Epithelial cell of esophagus (primary cell): ENCODE data around the gene DMBX1.

ENCODE experiments used
- DNase-seq: peaks from one replicate; pipeline ENCODE4 v3.0.0; 2010; ENCODE audit warnings: low read depth
- H3K4me3 ChIP-seq: 2 replicates; pipeline ENCODE4 v1.5.1; 2011; ENCODE audit warnings: mild to moderate bottlenecking, low read length, control low read depth
- TF ChIP-seq, protein P1 (sequence below): IDR thresholded peaks from 2 replicates; pipeline ENCODE4 v1.5.1; 2011; ENCODE audit warnings: low read depth, mild to moderate bottlenecking, low read length, control low read depth, inconsistent platforms; ENCODE audit not compliant: insufficient read depth; ENCODE audit errors: missing control alignments

Gene DMBX1

DNA sequence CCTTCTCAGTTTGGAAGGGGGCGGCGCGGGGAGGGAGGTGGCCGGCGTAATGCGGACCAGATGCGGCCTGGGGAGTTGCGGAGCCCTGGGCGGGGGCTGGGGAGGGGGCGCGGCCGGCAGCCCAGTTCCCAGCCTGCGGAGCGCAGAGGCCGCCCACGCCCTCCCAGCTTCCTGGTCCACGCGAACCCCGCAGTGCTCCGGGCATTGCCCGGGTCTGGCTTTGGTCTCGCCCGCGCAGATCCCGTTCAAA lies 695 bp downstream of the DMBX1 start:
- no peak overlapping the region for H3K4me3 ChIP-seq
- peak; percentile 10 for DNase-seq
- TF ChIP-seq, protein P1, sequence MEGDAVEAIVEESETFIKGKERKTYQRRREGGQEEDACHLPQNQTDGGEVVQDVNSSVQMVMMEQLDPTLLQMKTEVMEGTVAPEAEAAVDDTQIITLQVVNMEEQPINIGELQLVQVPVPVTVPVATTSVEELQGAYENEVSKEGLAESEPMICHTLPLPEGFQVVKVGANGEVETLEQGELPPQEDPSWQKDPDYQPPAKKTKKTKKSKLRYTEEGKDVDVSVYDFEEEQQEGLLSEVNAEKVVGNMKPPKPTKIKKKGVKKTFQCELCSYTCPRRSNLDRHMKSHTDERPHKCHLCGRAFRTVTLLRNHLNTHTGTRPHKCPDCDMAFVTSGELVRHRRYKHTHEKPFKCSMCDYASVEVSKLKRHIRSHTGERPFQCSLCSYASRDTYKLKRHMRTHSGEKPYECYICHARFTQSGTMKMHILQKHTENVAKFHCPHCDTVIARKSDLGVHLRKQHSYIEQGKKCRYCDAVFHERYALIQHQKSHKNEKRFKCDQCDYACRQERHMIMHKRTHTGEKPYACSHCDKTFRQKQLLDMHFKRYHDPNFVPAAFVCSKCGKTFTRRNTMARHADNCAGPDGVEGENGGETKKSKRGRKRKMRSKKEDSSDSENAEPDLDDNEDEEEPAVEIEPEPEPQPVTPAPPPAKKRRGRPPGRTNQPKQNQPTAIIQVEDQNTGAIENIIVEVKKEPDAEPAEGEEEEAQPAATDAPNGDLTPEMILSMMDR: no peak

DNA sequence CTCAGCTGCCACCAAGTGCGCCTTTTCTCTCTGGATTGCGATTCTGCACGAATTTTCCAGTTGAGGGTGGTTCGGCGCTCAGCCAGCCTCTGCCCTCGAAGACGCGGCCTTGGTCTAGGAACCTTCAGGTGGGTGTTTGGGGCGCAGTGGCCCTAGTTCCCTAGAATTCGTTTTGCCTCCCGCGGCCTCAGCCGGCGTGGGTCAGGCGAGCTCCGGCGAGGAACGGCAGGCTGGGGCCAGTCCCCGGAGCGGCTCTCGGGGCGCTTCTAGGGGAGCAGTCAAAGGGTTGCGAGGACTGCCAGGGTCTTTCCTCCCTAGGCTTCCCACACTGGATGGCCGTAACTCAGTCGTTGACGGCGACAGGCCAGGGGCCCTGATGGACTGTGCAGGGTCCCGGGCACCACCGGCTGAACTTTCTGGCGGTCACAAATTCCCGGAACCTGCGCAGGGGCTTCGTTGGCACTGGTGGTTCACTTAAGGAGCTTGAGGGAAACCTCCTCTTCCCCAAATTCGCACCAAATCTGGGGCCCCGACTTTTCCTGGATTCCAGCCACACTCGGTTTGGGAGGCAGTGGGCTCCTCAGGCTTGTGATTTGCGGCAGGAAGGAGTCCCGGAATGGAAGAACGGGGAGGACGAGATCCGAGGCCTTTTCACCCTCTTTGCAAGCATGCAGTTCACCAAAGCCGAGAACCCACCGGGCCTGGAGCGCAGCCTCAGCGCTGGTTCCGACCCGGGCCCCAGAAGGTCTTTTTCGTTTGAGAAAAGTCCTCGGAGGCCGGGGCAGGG lies 1.2 kb downstream of the DMBX1 start:
- peak; percentile 17 for DNase-seq

DNA sequence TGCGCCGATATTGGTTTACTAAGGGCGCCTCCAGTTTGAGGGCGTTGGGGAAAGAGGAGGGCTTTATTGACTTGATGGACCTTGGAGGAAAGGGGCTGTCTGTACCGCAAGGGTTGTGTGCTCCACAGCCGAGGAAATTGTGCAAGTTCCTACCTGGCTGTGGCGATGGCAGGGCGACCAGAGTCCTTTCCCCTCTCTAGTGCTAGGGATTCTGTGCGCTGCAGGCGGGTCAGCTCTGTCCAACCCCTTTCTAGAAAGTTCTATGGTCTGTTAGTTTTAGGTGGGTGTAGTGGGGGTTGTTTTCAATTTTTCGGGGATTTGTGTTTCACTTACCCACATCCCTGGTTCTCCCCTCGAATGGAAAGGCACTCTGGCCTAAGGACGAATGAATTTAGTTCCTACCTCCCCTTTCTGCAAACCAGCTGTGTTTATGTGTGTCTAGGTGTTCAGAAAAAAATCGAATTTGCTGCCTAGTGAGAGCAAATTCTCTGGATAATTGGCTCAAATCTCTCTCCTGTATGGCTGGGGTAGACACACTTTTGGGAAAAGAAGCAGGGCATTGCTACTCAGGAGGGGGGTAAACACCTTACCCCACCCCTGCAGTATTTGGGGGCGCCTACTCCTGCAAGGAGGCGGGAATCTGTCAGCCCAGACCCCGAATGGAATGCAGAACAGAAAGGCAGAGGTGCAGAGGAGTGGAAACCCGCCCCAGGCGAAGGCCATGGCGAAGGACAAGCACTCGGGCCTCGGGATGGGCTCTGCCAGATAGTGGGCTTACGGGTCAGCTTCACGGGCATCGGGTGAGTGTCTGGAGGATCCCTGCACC lies 2.0 kb downstream of the DMBX1 start:
- H3K4me3 ChIP-seq: no peak overlapping the region
- TF ChIP-seq, protein P1: no peak
- DNase-seq: no peak

More for the DNA sequence above, 1.2 kb downstream of the DMBX1 start:
- TF ChIP-seq, protein P1: no peak
- no peak overlapping the region for H3K4me3 ChIP-seq

DNA sequence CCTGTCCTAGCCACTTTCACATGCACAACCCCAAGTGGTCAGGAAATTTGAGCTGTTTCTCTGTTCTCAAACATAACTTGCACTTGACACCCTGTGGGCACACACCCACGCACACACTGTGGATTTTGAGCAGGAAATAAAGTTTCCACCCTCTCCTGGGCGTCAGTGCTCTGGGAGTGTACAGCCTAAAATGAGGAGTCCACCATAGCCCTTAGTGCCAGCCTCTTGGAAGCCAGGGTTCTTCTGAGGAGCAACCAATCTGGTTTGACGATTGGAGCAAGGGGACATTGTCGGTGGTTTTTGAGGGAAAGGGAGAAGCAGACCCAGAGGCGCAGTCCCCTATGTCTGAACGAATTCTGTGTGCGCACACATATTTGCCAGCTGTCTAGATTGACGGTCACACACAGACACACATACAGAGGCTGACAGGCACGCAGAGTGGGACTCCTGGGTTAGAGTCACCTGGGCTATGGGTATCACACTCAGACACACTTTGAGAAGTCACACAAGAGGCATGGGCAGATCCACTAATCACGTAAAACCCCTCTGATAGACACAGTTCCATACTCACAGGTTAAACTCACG lies 2.7 kb downstream of the DMBX1 start:
- TF ChIP-seq, protein P1: no peak
- no peak for DNase-seq

DNA sequence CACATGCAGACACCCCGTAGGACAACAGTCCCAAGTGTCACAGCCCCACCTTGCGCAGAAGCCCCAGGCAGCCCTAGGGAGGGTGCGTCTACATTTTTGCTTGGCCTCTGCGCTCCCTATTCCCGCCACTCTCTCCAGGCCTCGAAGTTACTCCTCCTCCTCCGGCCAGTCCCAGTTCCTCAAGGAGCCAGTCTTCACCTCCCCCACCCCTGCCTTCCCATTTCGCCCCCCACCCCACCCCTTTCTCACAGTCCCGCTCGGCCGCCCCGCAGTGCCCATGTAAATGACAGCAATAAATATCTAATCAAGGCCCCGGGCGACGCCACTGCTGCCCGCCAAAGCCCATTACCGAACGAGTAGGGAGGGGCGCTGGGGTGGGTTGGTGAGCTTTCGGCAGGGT lies 3.2 kb downstream of the DMBX1 start:
- TF ChIP-seq, protein P1: no peak
- H3K4me3 ChIP-seq: no peak overlapping the region
- no peak for DNase-seq

More for the DNA sequence above, 2.7 kb downstream of the DMBX1 start:
- no peak overlapping the region for H3K4me3 ChIP-seq

DNA sequence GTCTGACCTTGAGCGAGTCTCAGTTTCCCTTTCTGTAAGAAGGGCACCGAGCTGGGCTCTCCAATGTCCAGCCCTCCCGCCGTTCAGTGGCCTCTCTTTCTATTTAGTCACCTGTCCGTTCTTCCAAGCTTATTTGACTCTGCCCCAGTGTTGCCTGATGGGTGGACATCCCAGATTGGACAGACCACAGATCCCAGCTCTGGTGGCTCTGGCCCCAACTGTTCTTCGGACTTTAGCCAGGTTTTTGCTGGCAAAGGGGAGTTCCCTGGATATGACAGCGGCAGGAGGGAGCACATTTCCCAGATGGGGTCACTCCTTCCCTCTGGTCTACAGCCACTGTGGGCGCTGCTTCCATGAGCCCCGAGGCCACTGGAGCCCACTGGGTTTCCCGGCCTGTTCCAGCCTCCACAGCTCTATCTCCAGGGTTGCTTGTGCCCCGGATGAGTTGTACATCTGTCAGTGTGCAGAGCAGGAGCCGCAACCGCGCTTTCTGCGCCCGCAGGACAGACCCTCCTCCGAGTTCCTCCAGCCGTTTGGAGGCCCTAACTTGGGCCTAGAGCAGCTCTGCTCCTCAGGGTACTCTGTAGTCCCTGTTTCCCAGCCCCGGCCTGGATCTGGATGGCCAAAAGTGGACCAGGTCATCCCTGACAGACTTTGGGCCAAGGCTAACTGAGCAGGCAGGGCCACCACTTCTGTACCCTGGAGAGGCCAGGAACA lies 3.8 kb downstream of the DMBX1 start:
- no peak overlapping the region for H3K4me3 ChIP-seq
- DNase-seq: no peak
- TF ChIP-seq, protein P1: no peak
